Measurements from ENCODE around the gene FNBP1. TPM values are rescaled to one million over a fixed set of nuclear protein-coding genes. Genes with fewer than 3 reads are reported as not detected.

FNBP1 gene
- 100 to 1,000 TPM; 206 to 247 TPM for total RNA-seq

- Mint-ChIP-seq H3K9me3 (no peaks in the 10 kb centered on the region), H3K4me1 (peaks cover 46% of the 10 kb centered on the region), H3K4me3 (peak within 1 kb of the TSS; percentile 98), H3K36me3 (ENCODE audit: low read depth) (peaks cover 23% of the 10 kb centered on the region), H3K27me3 (no peaks in the 10 kb centered on the region), H3K27ac (peak within 1 kb of the TSS; percentile 98)
- CTCF ChIA-PET, result interaction anchor here (0.5 to 1.6 kb wide), 9 partner anchors 14 to 297 kb away, joined by 3 to 6 read pairs (median 3); no protein-coding TSS in a partner anchor
- peak; percentile 81 for DNase-seq
- POLR2A ChIA-PET, result interaction anchor here (0.7 kb wide), 1 partner anchor 148 kb away, joined by 3 read pairs; no protein-coding TSS in a partner anchor
Observed at GRCh38 chr9:130042885-130043653, at the start of gene FNBP1. Gene FNBP1, minus strand, starts transcription at chr9:130043189. Its CDS starts 214 bp downstream, at chr9:130042975.

GRCh38 chr9:130090915-130091314 lies 47.9 kb upstream of the FNBP1 start:
- Mint-ChIP-seq H3K4me1 (peaks cover 10% of the 10 kb centered on the region), H3K27me3 (no peaks in the 10 kb centered on the region), H3K9me3 (no peaks in the 10 kb centered on the region), H3K36me3 (ENCODE audit: low read depth) (peaks cover 49% of the 10 kb centered on the region), H3K27ac (no peak overlapping the region), H3K4me3 (no peak overlapping the region)
- no peak for DNase-seq
- CTCF ChIA-PET, result no interaction called here
- POLR2A ChIA-PET, result no interaction called here

GRCh38 chr9:130089141-130089540 lies 46.2 kb upstream of the FNBP1 start:
- DNase-seq, result no peak
- Mint-ChIP-seq H3K27me3 (no peaks in the 10 kb centered on the region), H3K36me3 (ENCODE audit: low read depth) (peaks cover 42% of the 10 kb centered on the region), H3K27ac (no peak overlapping the region), H3K9me3 (no peaks in the 10 kb centered on the region), H3K4me3 (no peak overlapping the region), H3K4me1 (peaks cover 5% of the 10 kb centered on the region)
- CTCF ChIA-PET, result no interaction called here
- POLR2A ChIA-PET, result interaction anchor here (0.8 kb wide), 1 partner anchor 28 kb away, joined by 5 read pairs; no protein-coding TSS in a partner anchor

- Mint-ChIP-seq H3K27ac (no peak overlapping the region), H3K27me3 (no peaks in the 10 kb centered on the region), H3K36me3 (ENCODE audit: low read depth) (peaks cover 42% of the 10 kb centered on the region), H3K4me1 (peaks cover 5% of the 10 kb centered on the region), H3K4me3 (no peak overlapping the region), H3K9me3 (no peaks in the 10 kb centered on the region)
- POLR2A ChIA-PET, result no interaction called here
- CTCF ChIA-PET, result interaction anchor here (1.0 to 2.0 kb wide), 2 partner anchors 11 to 21 kb away, joined by 3 to 5 read pairs; no protein-coding TSS in a partner anchor
- DNase-seq, result no peak
Observed at GRCh38 chr9:130088051-130088450, 45.1 kb upstream of the FNBP1 start.

- H3K27me3 Mint-ChIP-seq, result no peaks in the 10 kb centered on the region
- no peak overlapping the region for H3K27ac Mint-ChIP-seq
- peaks cover 2% of the 10 kb centered on the region for H3K4me1 Mint-ChIP-seq
- H3K4me3 Mint-ChIP-seq, result no peak overlapping the region
- ChIA-PET CTCF (interaction anchor here (0.6 to 0.7 kb wide), 2 partner anchors 16 to 245 kb away, joined by 3 to 4 read pairs; no protein-coding TSS in a partner anchor), POLR2A (no interaction called here)
- no peaks in the 10 kb centered on the region for H3K9me3 Mint-ChIP-seq
- no peak for DNase-seq
- H3K36me3 Mint-ChIP-seq (ENCODE audit: low read depth), result peaks cover 41% of the 10 kb centered on the region
Observed at GRCh38 chr9:130084337-130084736, 41.3 kb upstream of the FNBP1 start.

GRCh38 chr9:130078547-130078946 lies 35.6 kb upstream of the FNBP1 start:
- ChIA-PET POLR2A (no interaction called here), CTCF (interaction anchor here (1.2 kb wide), 1 partner anchor 23 kb away, joined by 4 read pairs; no protein-coding TSS in a partner anchor)
- H3K27ac Mint-ChIP-seq, result no peak overlapping the region
- H3K36me3 Mint-ChIP-seq (ENCODE audit: low read depth), result peaks cover 48% of the 10 kb centered on the region
- no peak overlapping the region for H3K4me3 Mint-ChIP-seq
- no peaks in the 10 kb centered on the region for H3K27me3 Mint-ChIP-seq
- no peaks in the 10 kb centered on the region for H3K9me3 Mint-ChIP-seq
- DNase-seq, result no peak
- H3K4me1 Mint-ChIP-seq, result peaks cover 16% of the 10 kb centered on the region

GRCh38 chr9:130073373-130073772 lies 30.4 kb upstream of the FNBP1 start:
- H3K9me3 Mint-ChIP-seq, result no peaks in the 10 kb centered on the region
- no peak overlapping the region for H3K4me3 Mint-ChIP-seq
- CTCF ChIA-PET, result interaction anchor here (0.6 to 1.4 kb wide), 3 partner anchors 14 to 39 kb away, joined by 3 to 4 read pairs (median 4); no protein-coding TSS in a partner anchor
- no peak overlapping the region for H3K27ac Mint-ChIP-seq
- H3K4me1 Mint-ChIP-seq, result peaks cover 25% of the 10 kb centered on the region
- peaks cover 18% of the 10 kb centered on the region for H3K36me3 Mint-ChIP-seq (ENCODE audit: low read depth)
- DNase-seq, result no peak
- no peaks in the 10 kb centered on the region for H3K27me3 Mint-ChIP-seq
- POLR2A ChIA-PET, result no interaction called here

GRCh38 chr9:130072515-130073235 lies 29.7 kb upstream of the FNBP1 start:
- Mint-ChIP-seq H3K27ac (no peak overlapping the region), H3K4me3 (no peak overlapping the region), H3K9me3 (no peaks in the 10 kb centered on the region), H3K36me3 (ENCODE audit: low read depth) (peaks cover 15% of the 10 kb centered on the region), H3K4me1 (peaks cover 27% of the 10 kb centered on the region), H3K27me3 (no peaks in the 10 kb centered on the region)
- POLR2A ChIA-PET, result no interaction called here
- CTCF ChIA-PET, result interaction anchor here (0.6 to 1.6 kb wide), 4 partner anchors 13 to 40 kb away, joined by 3 to 5 read pairs (median 4); no protein-coding TSS in a partner anchor
- DNase-seq, result no peak

GRCh38 chr9:130069048-130069447 lies 26.1 kb upstream of the FNBP1 start:
- Mint-ChIP-seq H3K36me3 (ENCODE audit: low read depth) (peaks cover 3% of the 10 kb centered on the region), H3K27me3 (no peaks in the 10 kb centered on the region), H3K9me3 (no peaks in the 10 kb centered on the region), H3K27ac (no peak overlapping the region), H3K4me3 (no peak overlapping the region), H3K4me1 (peaks cover 23% of the 10 kb centered on the region)
- DNase-seq, result no peak
- CTCF ChIA-PET, result interaction anchor here (0.6 to 1.5 kb wide), 3 partner anchors 10 to 17 kb away, joined by 3 to 6 read pairs (median 3); no protein-coding TSS in a partner anchor
- POLR2A ChIA-PET, result interaction anchor here (0.7 kb wide), 1 partner anchor 35 kb away, joined by 3 read pairs; no protein-coding TSS in a partner anchor

- ChIA-PET CTCF (interaction anchor here (1.3 kb wide), 1 partner anchor 14 kb away, joined by 3 read pairs; no protein-coding TSS in a partner anchor), POLR2A (no interaction called here)
- Mint-ChIP-seq H3K27ac (no peak overlapping the region), H3K9me3 (no peaks in the 10 kb centered on the region), H3K4me3 (no peak overlapping the region), H3K27me3 (no peaks in the 10 kb centered on the region), H3K4me1 (peaks cover 27% of the 10 kb centered on the region), H3K36me3 (ENCODE audit: low read depth) (peaks cover 10% of the 10 kb centered on the region)
- no peak for DNase-seq
Observed at GRCh38 chr9:130064621-130065020, 21.6 kb upstream of the FNBP1 start.

GRCh38 chr9:130062750-130063149 lies 19.8 kb upstream of the FNBP1 start:
- Mint-ChIP-seq H3K4me1 (peaks cover 26% of the 10 kb centered on the region), H3K27me3 (no peaks in the 10 kb centered on the region), H3K9me3 (no peaks in the 10 kb centered on the region), H3K27ac (no peak overlapping the region), H3K4me3 (no peak overlapping the region), H3K36me3 (ENCODE audit: low read depth) (peaks cover 19% of the 10 kb centered on the region)
- POLR2A ChIA-PET, result no interaction called here
- no peak for DNase-seq
- CTCF ChIA-PET, result interaction anchor here (1.6 kb wide), 1 partner anchor 23 kb away, joined by 3 read pairs; no protein-coding TSS in a partner anchor

- CTCF ChIA-PET, result interaction anchor here (0.6 to 2.5 kb wide), 2 partner anchors 11 to 300 kb away, joined by 3 to 5 read pairs; no protein-coding TSS in a partner anchor
- Mint-ChIP-seq H3K27me3 (no peaks in the 10 kb centered on the region), H3K27ac (no peak overlapping the region), H3K4me1 (peaks cover 24% of the 10 kb centered on the region), H3K4me3 (no peak overlapping the region), H3K9me3 (no peaks in the 10 kb centered on the region), H3K36me3 (ENCODE audit: low read depth) (peaks cover 15% of the 10 kb centered on the region)
- POLR2A ChIA-PET, result no interaction called here
- no peak for DNase-seq
Observed at GRCh38 chr9:130060296-130060695, 17.3 kb upstream of the FNBP1 start.

Data from activated CD4-positive, alpha-beta T cell treated with anti-CD3 and anti-CD28 coated beads, Interleukin-2, amount 10 ng/mL, durations not matched to agents 7 days and 5 days (primary cell).